Liver (tissue), 9 donors: ENCODE results near the gene NFKB1. TPM values are rescaled to one million over a fixed set of nuclear protein-coding genes. Genes with fewer than 3 reads are reported as not detected.

ENCODE experiments used
- DNase-seq: peaks from one replicate; pipeline ENCODE4 v3.0.0-alpha.2; 2017; ENCODE audit warnings: low spot score
- H3K27ac ChIP-seq, 2 donors: one replicate each; pipeline ENCODE4 v1.7.0; 2013; ENCODE audit warnings: inconsistent platforms in 2 of 2, low read length in 2 of 2, control low read depth in 1 of 2, low read depth in 1 of 2, mild to moderate bottlenecking in 1 of 2
- H3K27me3 ChIP-seq, 4 donors: one replicate each; pipeline versions ENCODE4 v1.6.1 to v1.7.0; 2013; ENCODE audit warnings: low read length in 3 of 4, inconsistent platforms in 1 of 4, mild to moderate bottlenecking in 1 of 4, moderate library complexity in 1 of 4; ENCODE audit not compliant: control insufficient read depth in 4 of 4, insufficient read depth in 4 of 4
- H3K36me3 ChIP-seq, 4 donors: one replicate each; pipeline versions ENCODE4 v1.6.1 to v1.7.0; 2013; ENCODE audit warnings: low read length in 3 of 4, mild to moderate bottlenecking in 3 of 4, low read depth in 1 of 4, moderate library complexity in 1 of 4; ENCODE audit not compliant: control insufficient read depth in 4 of 4, insufficient read depth in 3 of 4
- H3K4me1 ChIP-seq, 4 donors: one replicate each; pipeline versions ENCODE4 v1.6.1 to v1.7.0; 2013; ENCODE audit warnings: low read length in 3 of 4, mild to moderate bottlenecking in 3 of 4, moderate library complexity in 1 of 4; ENCODE audit not compliant: control insufficient read depth in 4 of 4, insufficient read depth in 4 of 4
- H3K4me3 ChIP-seq, 3 donors: one replicate each; pipeline versions ENCODE4 v1.6.1 to v1.7.0; 2013; ENCODE audit warnings: low read length in 3 of 3, control low read depth in 1 of 3, low read depth in 1 of 3, mild to moderate bottlenecking in 1 of 3
- H3K9ac ChIP-seq, 2 donors: one replicate each; pipeline ENCODE4 v1.7.0; 2013; ENCODE audit warnings: low read length in 2 of 2, mild to moderate bottlenecking in 2 of 2, moderate library complexity in 2 of 2, control low read depth in 1 of 2, low read depth in 1 of 2
- H3K9me3 ChIP-seq, 4 donors: one replicate each; pipeline versions ENCODE4 v1.6.1 to v1.7.0; 2013; ENCODE audit warnings: low read length in 3 of 4; ENCODE audit not compliant: control insufficient read depth in 4 of 4
- ATF3 ChIP-seq: IDR thresholded peaks from 2 replicates; pipeline ENCODE4 v1.6.1; 2016; ENCODE audit warnings: antibody characterized with exemption
- CTCF ChIP-seq: fragments of 150-350 bp; IDR thresholded peaks from 2 replicates; pipeline ENCODE4 v1.5.1; 2017; ENCODE audit warnings: improper control_type of control experiment, low read depth, low read length; ENCODE audit not compliant: missing input control
- EGR1 ChIP-seq, 2 donors: IDR thresholded peaks; 2 replicates each; pipeline ENCODE4 v1.6.1; 2016 to 2018; ENCODE audit warnings: antibody characterized with exemption in 2 of 2, low read depth in 2 of 2
- FOXA1 ChIP-seq: IDR thresholded peaks from 2 replicates; pipeline ENCODE4 v1.6.1; 2016; ENCODE audit warnings: antibody characterized with exemption
- FOXA2 ChIP-seq: IDR thresholded peaks from 2 replicates; pipeline ENCODE4 v1.6.1; 2016; ENCODE audit warnings: antibody characterized with exemption
- GABPA ChIP-seq, 2 donors: IDR thresholded peaks in 1 of 2; conservative IDR thresholded peaks in 1 of 2; 2 replicates each; pipeline ENCODE4 v1.6.1; 2016; ENCODE audit warnings: antibody characterized with exemption in 2 of 2, mild to moderate bottlenecking in 1 of 2, moderate library complexity in 1 of 2
- HNF4A ChIP-seq, 2 donors: conservative IDR thresholded peaks; 2 replicates each; pipeline ENCODE4 v1.6.1; 2016; ENCODE audit warnings: antibody characterized with exemption in 2 of 2, mild to moderate bottlenecking in 2 of 2
- HNF4G ChIP-seq: IDR thresholded peaks from 2 replicates; pipeline ENCODE4 v1.6.1; 2016; ENCODE audit warnings: antibody characterized with exemption
- JUND ChIP-seq, 2 donors: IDR thresholded peaks; 2 replicates each; pipeline ENCODE4 v1.6.1; 2016; ENCODE audit warnings: antibody characterized with exemption in 2 of 2
- MAX ChIP-seq: IDR thresholded peaks from 2 replicates; pipeline ENCODE4 v1.6.1; 2016; ENCODE audit warnings: antibody characterized with exemption
- NR2F2 ChIP-seq: IDR thresholded peaks from 2 replicates; pipeline ENCODE4 v1.6.1; 2016; ENCODE audit warnings: antibody characterized with exemption
- RAD21 ChIP-seq, 2 donors: IDR thresholded peaks; 2 replicates each; pipeline ENCODE4 v1.6.1; 2016; ENCODE audit warnings: antibody characterized with exemption in 2 of 2, mild to moderate bottlenecking in 2 of 2
- REST ChIP-seq: IDR thresholded peaks from 2 replicates; pipeline ENCODE4 v1.6.1; 2016; ENCODE audit warnings: antibody characterized with exemption, mild to moderate bottlenecking
- RXRA ChIP-seq, 2 donors: IDR thresholded peaks; 2 replicates each; pipeline ENCODE4 v1.6.1; 2017 to 2018; ENCODE audit warnings: antibody characterized with exemption in 2 of 2, mild to moderate bottlenecking in 1 of 2
- SP1 ChIP-seq: IDR thresholded peaks from 2 replicates; pipeline ENCODE4 v1.6.1; 2018; ENCODE audit warnings: antibody characterized with exemption, mild to moderate bottlenecking
- TAF1 ChIP-seq: conservative IDR thresholded peaks from 2 replicates; pipeline ENCODE4 v1.6.1; 2016; ENCODE audit warnings: antibody characterized with exemption, mild to moderate bottlenecking
- YY1 ChIP-seq: IDR thresholded peaks from 2 replicates; pipeline ENCODE4 v1.6.1; 2016; ENCODE audit warnings: antibody characterized with exemption, mild to moderate bottlenecking
- ZBTB33 ChIP-seq: IDR thresholded peaks from 2 replicates; pipeline ENCODE4 v1.6.1; 2016; ENCODE audit warnings: antibody characterized with exemption
- WGBS: extraction: QIAGEN DNeasy Blood & Tissue Kit; methylation state at CpG from one replicate; pipeline ENCODE4 v1.1.7; 2013; 5-methylcytosine and 5-hydroxymethylcytosine counted together
- polyA plus RNA-seq, 2 donors: library from polyadenylated mRNA; stranded (reverse) in 1 of 2; unstranded in 1 of 2; fragments of 200-250 nt in 1 of 2; fragments of >200 nt in 1 of 2; fragmentation: Nextera tagmentation in 1 of 2; extraction: Ambion mirVana in 1 of 2; gene quantifications; one replicate each; pipeline versions ENCODE4 v1.2.1 to v1.2.3, GENCODE V29; 2013 to 2015
- total RNA-seq, 2 donors: library from RNA; depleted of rRNA; stranded (reverse); fragments of >200 nt; gene quantifications; one replicate each; pipeline ENCODE4 v1.2.3, GENCODE V29; 2014
- donor health status: healthy.
- donor health status: healthy.
- donor health status: healthy.
- donor health status: healthy.
- donor health status: healthy.

NFKB1 gene
- total and polyA plus RNA-seq, 4 donors: 5.1 to 23.0 (median 13.4) TPM

GRCh38 chr4:102497986-102498385 is 3.2 kb upstream of the NFKB1 start:
- no peak overlapping the region for H3K9ac ChIP-seq
- TF ChIP-seq JUND (IDR thresholded peaks at IDR 0.05) (no peak), FOXA2 (no peak), TAF1 (no peak), FOXA1 (no peak), HNF4G (no peak), RXRA (IDR thresholded peaks at IDR 0.05) (no peak), EGR1 (IDR thresholded peaks at IDR 0.05; ENCODE audit: low read depth in 2 of 2) (no peak), YY1 (no peak), ATF3 (no peak), SP1 (no peak), HNF4A (conservative IDR thresholded peaks at IDR 0.05) (no peak), GABPA (IDR thresholded peaks at IDR 0.05 in 1 of 2, conservative IDR thresholded peaks at IDR 0.05 in 1 of 2) (no peak), REST (no peak), MAX (no peak), NR2F2 (no peak), RAD21 (IDR thresholded peaks at IDR 0.05) (no peak), ZBTB33 (no peak), CTCF (no peak)
- DNase-seq: no peak
- H3K36me3 ChIP-seq: no peaks in the 10 kb centered on the region
- no peak overlapping the region for H3K4me3 ChIP-seq
- no peaks in the 10 kb centered on the region for H3K9me3 ChIP-seq
- H3K27me3 ChIP-seq: no peaks in the 10 kb centered on the region
- peaks cover 0 to 8% (median 7%) of the 10 kb centered on the region in 4 donors for H3K4me1 ChIP-seq
- 95% methylated on average over 2 of the region's 2 CpGs for WGBS
- no peak overlapping the region for H3K27ac ChIP-seq
